Erythroblast (primary cell): ENCODE data around the gene SLC12A8.

Experiments
- GATA1 ChIP-seq: IDR thresholded peaks from 2 replicates; pipeline ENCODE4 v1.6.1; 2011; ENCODE audit warnings: low read depth, mild to moderate bottlenecking, control low read depth, low read length, moderate library complexity
- POLR2A ChIP-seq: IDR thresholded peaks from 2 replicates; pipeline ENCODE4 v1.6.1; 2011; ENCODE audit warnings: mild to moderate bottlenecking, low read length

DNA sequence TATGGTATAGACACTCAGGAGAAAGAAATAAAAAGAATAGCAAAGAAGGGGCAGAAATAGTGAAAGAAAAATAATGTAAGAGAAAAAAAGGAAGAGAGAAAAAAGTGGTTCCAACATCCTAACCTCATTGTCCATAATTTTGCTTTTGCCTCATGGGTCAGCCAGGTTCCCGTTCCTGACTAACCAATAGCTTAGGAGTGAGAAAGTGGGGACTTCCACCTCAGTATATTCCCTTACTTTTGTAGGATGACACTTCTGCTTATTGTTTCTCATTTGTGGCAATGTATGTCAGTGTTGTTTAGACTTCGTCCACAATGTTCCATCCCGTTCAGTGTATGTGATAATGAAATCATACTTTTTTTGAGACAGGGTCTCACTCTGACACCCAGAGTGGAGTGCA is 9.3 kb upstream of the SLC12A8 start:
- no peak for TF ChIP-seq POLR2A
- no peak for TF ChIP-seq GATA1
